HG02970 (cell line): ENCODE data around the gene ARHGEF28.

ENCODE experiments used
- ATAC-seq: cut with Tn5 transposase; IDR thresholded peaks from one replicate; pipeline ENCODE4 v1.9.1; 2021; ENCODE audit warnings: mild to moderate bottlenecking, moderate library complexity, moderate number of reproducible peaks; ENCODE audit not compliant: unreplicated experiment, low FRiP score

The ARHGEF28 gene

GRCh38 chr5:73799401-73799972, 173.5 kb downstream of the ARHGEF28 start:
- ATAC-seq = no peak

GRCh38 chr5:73801686-73802085, 175.7 kb downstream of the ARHGEF28 start:
- no peak for ATAC-seq

GRCh38 chr5:73805449-73805848, 179.5 kb downstream of the ARHGEF28 start:
- ATAC-seq = no peak

- ATAC-seq = no peak
Measured at GRCh38 chr5:73808911-73809310, 182.9 kb downstream of the ARHGEF28 start.

GRCh38 chr5:73810429-73810828, 184.4 kb downstream of the ARHGEF28 start:
- ATAC-seq = no peak

- no peak for ATAC-seq
Measured at GRCh38 chr5:73812457-73812856, 186.5 kb downstream of the ARHGEF28 start.

DNA sequence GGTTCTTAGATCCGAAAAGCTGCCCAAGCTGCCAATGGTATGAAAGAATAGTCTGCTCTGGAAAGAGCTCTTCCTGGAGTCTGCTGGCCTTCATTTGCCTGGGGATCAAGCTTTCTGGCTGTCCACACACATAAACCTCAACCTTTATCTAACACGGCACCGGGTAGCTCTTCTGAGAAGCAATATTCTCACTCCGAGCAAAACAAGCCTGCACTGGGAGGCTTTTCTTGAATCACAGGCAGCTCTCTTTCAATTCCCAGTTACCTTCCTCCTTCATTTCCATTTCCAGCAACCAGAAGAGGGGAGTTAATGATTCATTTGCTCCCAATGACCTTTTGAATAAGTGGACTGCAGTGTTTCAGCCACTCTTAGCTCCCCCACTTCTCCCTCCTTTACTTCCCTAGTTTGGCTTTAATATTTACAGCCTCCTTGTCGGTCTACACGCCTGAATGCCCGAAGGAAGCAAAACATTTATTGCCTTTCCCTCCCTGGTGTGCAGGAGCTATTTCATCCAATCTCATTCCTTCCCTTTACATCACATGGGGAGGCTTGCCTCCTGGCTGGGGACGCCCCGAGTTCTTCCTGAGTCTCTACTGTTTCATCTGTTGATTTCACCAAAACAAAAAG, 187.1 kb downstream of the ARHGEF28 start:
- ATAC-seq = no peak

DNA sequence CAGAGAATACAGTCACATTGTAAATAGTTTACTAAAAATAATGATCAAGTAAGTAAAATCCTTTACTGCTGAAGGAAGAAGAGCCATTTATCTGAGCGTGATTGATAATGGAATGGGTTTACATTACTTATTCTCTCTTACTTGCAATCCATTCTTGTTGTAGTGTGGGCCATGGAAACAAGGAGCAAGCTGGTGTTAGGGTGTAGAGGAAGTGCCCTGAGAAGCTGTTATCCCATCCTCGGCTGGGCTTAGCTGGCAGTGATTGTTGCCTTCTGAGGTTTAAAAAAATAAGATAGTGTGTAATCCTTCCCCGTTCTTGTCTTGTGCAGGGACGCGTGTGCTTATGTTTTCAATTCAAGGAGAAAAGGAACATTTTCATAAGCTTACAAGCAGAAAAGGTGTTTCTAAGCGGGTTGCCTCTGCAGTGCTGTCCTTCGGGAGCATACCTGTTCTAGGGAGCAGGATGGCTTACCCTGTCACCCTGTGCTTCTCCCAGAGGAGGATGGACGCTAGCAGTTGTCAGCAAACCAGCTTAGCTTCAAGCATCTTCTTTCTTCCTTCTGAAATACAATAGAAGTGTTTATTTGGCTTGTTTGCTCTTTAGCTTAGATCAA, 188.3 kb downstream of the ARHGEF28 start:
- ATAC-seq = no peak

DNA sequence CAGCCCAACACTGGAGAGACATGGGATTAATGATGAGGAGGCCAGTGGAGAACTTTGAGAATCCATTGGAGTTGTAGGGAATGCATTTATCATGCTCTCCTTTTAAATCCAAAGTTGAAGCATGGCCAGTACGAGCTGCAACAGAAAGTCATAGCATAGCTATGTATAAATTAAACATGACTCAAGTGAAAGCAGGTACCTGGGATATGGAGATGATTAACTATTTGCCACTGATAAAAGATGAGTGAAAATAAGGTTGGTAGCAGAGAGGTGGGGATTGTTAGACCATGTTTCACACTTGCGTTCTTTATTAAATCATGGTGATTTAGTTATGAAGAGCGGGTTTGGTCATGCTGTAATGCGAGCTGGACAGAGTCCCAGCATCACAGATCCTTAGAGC, 189.6 kb downstream of the ARHGEF28 start:
- no peak for ATAC-seq

GRCh38 chr5:73816656-73817420, 190.8 kb downstream of the ARHGEF28 start:
- ATAC-seq = no peak

- ATAC-seq = no peak
Measured at GRCh38 chr5:73818357-73818756, 192.4 kb downstream of the ARHGEF28 start.

- no peak for ATAC-seq
Measured at GRCh38 chr5:73820326-73820725, 194.3 kb downstream of the ARHGEF28 start.

DNA sequence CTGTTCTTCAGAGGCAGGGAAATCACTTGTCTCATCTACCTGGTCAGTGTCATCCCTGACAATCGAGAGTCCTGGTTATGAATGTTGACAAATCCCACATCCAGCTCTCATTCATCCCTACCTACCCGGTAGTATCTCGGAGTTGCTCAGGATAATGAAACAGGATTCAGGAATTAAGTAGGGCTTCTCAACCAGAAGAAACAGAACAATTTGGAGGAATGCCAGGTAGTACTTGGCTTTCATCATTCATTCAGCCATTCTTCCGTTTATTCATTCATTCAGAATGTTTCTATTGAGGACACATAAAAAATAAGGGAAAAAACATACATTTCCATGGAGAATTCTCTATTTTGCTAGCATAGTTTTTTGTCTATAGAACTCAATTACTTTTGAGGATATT, 195.0 kb downstream of the ARHGEF28 start:
- ATAC-seq = no peak

DNA sequence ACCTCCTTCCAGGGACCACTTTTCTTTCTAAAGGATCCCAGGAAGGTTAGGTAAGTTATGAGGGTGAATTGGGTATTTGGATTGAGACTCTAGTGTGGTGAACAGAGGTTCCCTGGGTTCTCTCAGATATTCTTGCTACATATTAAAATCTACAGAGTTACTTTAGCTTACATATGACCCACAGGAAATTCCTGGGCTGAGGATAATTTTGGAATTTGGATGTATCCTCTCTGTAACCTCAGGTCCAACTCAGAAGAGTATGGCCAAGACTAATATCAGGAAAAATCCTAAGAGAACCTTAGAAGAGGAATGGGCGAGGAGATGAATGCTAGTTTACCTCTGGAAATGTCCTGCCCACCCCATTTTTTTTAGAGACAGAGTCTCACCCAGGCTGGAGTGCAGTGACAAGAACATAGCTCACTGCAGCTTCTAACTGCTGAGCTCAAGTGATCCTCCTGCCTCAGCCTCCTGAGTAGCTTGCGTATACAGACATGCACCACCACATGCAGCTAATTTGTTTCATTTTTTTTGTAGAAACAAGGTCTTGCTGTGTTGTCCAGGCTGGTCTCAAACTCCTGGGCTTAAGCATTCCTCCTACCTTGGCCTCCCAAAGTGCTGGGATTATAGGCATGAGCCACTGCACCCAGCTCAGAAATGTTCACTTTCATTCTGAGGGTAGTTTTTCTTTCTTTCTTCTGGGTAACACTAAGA, 196.4 kb downstream of the ARHGEF28 start:
- ATAC-seq = no peak

GRCh38 chr5:73822989-73823339, 197.0 kb downstream of the ARHGEF28 start:
- ATAC-seq = no peak

- no peak for ATAC-seq
Measured at GRCh38 chr5:73823508-73823925, 197.5 kb downstream of the ARHGEF28 start.

DNA sequence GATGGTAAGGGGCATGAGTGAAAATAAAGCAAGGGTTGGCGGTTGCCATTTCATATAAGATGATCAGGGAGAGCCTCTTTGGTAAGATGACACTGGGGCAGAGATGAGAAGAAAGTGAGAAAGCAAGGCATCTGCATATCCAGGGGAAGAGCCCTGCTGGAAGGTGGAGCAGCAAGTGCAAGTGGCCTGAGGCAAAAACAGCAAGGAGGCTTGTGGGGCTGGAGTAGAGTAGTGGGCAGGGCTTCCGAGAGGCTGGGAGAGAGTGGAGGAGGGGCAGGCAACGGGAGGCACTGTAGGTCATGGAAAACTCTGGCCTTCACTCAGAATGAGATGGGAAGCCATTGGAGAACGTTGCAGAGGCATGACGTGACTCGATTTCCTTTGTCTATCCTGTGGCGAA, 199.2 kb downstream of the ARHGEF28 start:
- ATAC-seq = no peak

DNA sequence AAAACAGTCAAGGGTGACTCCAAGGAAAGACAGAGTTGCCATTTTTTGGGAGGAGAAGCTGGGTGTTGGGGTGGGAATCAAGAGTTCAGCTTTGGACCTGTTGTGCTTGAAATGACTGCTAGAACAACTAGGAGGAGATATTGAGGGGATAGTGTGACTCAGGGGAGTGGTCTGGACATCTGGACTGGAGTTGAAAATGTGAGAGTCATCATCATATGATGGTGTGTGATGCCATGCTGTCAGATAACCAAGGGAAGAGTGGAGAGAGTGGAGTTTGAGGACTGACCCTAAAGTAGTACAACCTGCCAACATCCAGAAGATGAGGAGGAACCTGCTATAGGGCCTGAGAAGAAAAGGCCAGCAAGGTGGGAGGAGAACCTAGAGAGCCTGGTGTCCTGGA, 199.7 kb downstream of the ARHGEF28 start:
- no peak for ATAC-seq

- ATAC-seq = no peak
Measured at GRCh38 chr5:73826301-73827105, 200.5 kb downstream of the ARHGEF28 start.

GRCh38 chr5:73827106-73827450, 201.1 kb downstream of the ARHGEF28 start:
- no peak for ATAC-seq
